GM19438 (cell line): Measurements from ENCODE around the gene MMD.
"Not testable (repeated sequence)": the region's sequence is repeated elsewhere in the genome, so short reads cannot be mapped to it uniquely, and the experiment has no call there.

Source experiments
- ATAC-seq: cut with Tn5 transposase; IDR thresholded peaks from one replicate; pipeline ENCODE4 v1.9.1; 2021; ENCODE audit warnings: low read depth; ENCODE audit not compliant: unreplicated experiment

The MMD gene

GRCh38 chr17:55402374-55402773 lies 19.3 kb downstream of the MMD start:
- no peak for ATAC-seq

- no peak for ATAC-seq
These were observed 22.9 kb downstream of the MMD start for GRCh38 chr17:55398689-55399088.

- no peak for ATAC-seq
These were observed 25.7 kb downstream of the MMD start for GRCh38 chr17:55395803-55396505.

- ATAC-seq = no peak
These were observed 27.1 kb downstream of the MMD start for GRCh38 chr17:55394357-55395021.

- ATAC-seq = no peak
These were observed 29.7 kb downstream of the MMD start for GRCh38 chr17:55391764-55392467.

GRCh38 chr17:55391244-55391757 lies 30.3 kb downstream of the MMD start:
- no peak for ATAC-seq

GRCh38 chr17:55390364-55390977 lies 31.2 kb downstream of the MMD start:
- ATAC-seq = no peak

GRCh38 chr17:55389715-55390114 lies 31.9 kb downstream of the MMD start:
- not testable (repeated sequence) for ATAC-seq

- no peak for ATAC-seq
These were observed 32.8 kb downstream of the MMD start for GRCh38 chr17:55388842-55389241.

- ATAC-seq = no peak
These were observed 34.8 kb downstream of the MMD start for GRCh38 chr17:55386796-55387332.

GRCh38 chr17:55384643-55385232 lies 36.9 kb downstream of the MMD start:
- ATAC-seq = no peak

- ATAC-seq = no peak
These were observed 37.6 kb downstream of the MMD start for GRCh38 chr17:55383771-55384642.

- ATAC-seq = no peak
These were observed 40.4 kb downstream of the MMD start for GRCh38 chr17:55381017-55381770.

GRCh38 chr17:55377671-55378275 lies 43.9 kb downstream of the MMD start:
- no peak for ATAC-seq

- no peak for ATAC-seq
These were observed 52.9 kb downstream of the MMD start for GRCh38 chr17:55368706-55369105.

- no peak for ATAC-seq
These were observed 55.6 kb downstream of the MMD start for GRCh38 chr17:55366020-55366481.

GRCh38 chr17:55363033-55363432 lies 58.6 kb downstream of the MMD start:
- no peak for ATAC-seq

GRCh38 chr17:55360971-55361370 lies 60.7 kb downstream of the MMD start:
- ATAC-seq = no peak
